Measurements from ENCODE around the gene FBXO7. TPM values are rescaled to one million over a fixed set of nuclear protein-coding genes. Genes with fewer than 3 reads are reported as not detected.

FBXO7 gene
- total RNA-seq, 1 donor, result 72.1 TPM

DNA sequence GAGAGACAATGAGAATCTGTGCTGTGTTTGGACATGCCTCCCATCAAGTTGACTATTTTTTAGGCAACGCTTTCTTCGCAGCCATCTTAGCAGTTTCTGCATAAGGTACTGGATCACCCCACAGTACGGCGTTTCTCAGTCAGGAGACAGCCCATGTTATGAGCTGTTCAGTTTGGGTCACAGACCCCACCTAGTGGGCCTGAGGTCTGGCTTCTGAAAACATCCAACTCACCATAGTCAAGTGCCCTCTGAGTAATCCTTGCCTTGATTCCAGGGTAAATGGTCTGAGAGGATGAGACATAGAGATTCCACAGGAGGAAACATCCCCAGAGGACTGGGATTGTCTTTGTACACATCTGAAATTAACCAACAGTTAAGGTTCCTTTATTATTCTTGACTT lies 17.6 kb upstream of the FBXO7 start:
- DNase-seq (ENCODE audit: low read depth), result no peak
- no peak overlapping the region for H3K4me3 ChIP-seq (ENCODE audit: low read depth, low read length)
- TF ChIP-seq, protein P1, sequence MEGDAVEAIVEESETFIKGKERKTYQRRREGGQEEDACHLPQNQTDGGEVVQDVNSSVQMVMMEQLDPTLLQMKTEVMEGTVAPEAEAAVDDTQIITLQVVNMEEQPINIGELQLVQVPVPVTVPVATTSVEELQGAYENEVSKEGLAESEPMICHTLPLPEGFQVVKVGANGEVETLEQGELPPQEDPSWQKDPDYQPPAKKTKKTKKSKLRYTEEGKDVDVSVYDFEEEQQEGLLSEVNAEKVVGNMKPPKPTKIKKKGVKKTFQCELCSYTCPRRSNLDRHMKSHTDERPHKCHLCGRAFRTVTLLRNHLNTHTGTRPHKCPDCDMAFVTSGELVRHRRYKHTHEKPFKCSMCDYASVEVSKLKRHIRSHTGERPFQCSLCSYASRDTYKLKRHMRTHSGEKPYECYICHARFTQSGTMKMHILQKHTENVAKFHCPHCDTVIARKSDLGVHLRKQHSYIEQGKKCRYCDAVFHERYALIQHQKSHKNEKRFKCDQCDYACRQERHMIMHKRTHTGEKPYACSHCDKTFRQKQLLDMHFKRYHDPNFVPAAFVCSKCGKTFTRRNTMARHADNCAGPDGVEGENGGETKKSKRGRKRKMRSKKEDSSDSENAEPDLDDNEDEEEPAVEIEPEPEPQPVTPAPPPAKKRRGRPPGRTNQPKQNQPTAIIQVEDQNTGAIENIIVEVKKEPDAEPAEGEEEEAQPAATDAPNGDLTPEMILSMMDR (IDR thresholded peaks at IDR 0.05; ENCODE audit: insufficient read depth, low read depth, low read length), result no peak

GRCh38 chr22:32462452-32462851 lies 12.2 kb upstream of the FBXO7 start:
- TF ChIP-seq, protein P1 (IDR thresholded peaks at IDR 0.05; ENCODE audit: insufficient read depth, low read depth, low read length), result no peak
- DNase-seq (ENCODE audit: low read depth), result no peak
- H3K4me3 ChIP-seq (ENCODE audit: low read depth, low read length), result no peak overlapping the region

- no peak overlapping the region for H3K4me3 ChIP-seq (ENCODE audit: low read depth, low read length)
- DNase-seq (ENCODE audit: low read depth), result peak; percentile 17
- TF ChIP-seq, protein P1 (IDR thresholded peaks at IDR 0.05; ENCODE audit: insufficient read depth, low read depth, low read length), result no peak
Measured at GRCh38 chr22:32465661-32466060, 8.9 kb upstream of the FBXO7 start.

- no peak for DNase-seq (ENCODE audit: low read depth)
- no peak overlapping the region for H3K4me3 ChIP-seq (ENCODE audit: low read depth, low read length)
- TF ChIP-seq, protein P1 (IDR thresholded peaks at IDR 0.05; ENCODE audit: insufficient read depth, low read depth, low read length), result no peak
Measured at GRCh38 chr22:32466496-32466895, 8.1 kb upstream of the FBXO7 start.

GRCh38 chr22:32469799-32470212 lies 4.8 kb upstream of the FBXO7 start:
- peak; percentile 86 for DNase-seq (ENCODE audit: low read depth)
- TF ChIP-seq, protein P1 (IDR thresholded peaks at IDR 0.05; ENCODE audit: insufficient read depth, low read depth, low read length), result no peak
- H3K4me3 ChIP-seq (ENCODE audit: low read depth, low read length), result no peak overlapping the region

DNA sequence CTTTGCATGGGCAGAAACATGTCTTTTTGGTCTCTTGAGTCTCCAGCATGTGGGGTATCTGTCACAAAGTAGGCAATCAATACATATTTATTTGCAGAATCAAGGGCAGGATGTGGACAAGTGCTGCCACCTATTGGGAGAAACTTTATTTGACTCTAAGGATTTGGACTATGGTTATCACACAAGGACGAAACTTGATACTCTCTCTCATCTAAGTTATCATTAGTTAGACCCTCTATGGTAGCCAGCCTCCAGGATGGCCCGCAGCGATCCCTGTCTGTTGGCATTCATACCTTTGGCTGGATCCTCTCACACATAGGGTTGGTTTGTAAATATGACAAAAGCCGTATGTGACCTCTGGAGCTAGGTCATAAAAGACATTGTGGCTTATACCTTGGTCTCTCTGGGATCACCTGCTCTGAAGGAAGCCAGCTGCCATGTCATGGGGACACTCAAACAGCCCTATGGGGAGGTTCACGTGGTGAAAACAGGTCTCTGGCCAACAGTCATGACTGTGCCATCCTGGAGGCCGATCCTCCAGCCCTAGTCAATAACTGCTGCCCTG lies 1.1 kb upstream of the FBXO7 start:
- no peak overlapping the region for H3K4me3 ChIP-seq (ENCODE audit: low read depth, low read length)
- DNase-seq (ENCODE audit: low read depth), result peak; percentile 67
- TF ChIP-seq, protein P1 (IDR thresholded peaks at IDR 0.05; ENCODE audit: insufficient read depth, low read depth, low read length), result peak; percentile 64

GRCh38 chr22:32475468-32476010 lies 928 bp downstream of the FBXO7 start:
- TF ChIP-seq, protein P1 (IDR thresholded peaks at IDR 0.05; ENCODE audit: insufficient read depth, low read depth, low read length), result no peak
- peak overlapping the region; percentile 89 for H3K4me3 ChIP-seq (ENCODE audit: low read depth, low read length)
- no peak for DNase-seq (ENCODE audit: low read depth)
